Kidney (tissue), 14 donors: ENCODE results near the gene COA1. TPM values are rescaled to one million over a fixed set of nuclear protein-coding genes. Genes with fewer than 3 reads are reported as not detected.

Source experiments
- DNase-seq, 5 donors: peaks; one replicate each; pipeline ENCODE4 v3.0.0-alpha.2; 2013 to 2020
- FAIRE-seq: peaks from 2 replicates; lab custom pipeline; 2012; peaks lifted over from hg19 to GRCh38; lab: Jason Lieb, UNC
- H3K27ac ChIP-seq, 2 donors: one replicate each; pipeline ENCODE4 v1.7.0; 2013; ENCODE audit warnings: low read depth in 2 of 2, low read length in 2 of 2, inconsistent platforms in 1 of 2
- H3K27me3 ChIP-seq: one replicate; pipeline ENCODE4 v1.7.1; 2013; ENCODE audit warnings: low read length, inconsistent platforms; ENCODE audit not compliant: control insufficient read depth, insufficient read depth
- H3K36me3 ChIP-seq, 3 donors: one replicate each; pipeline versions ENCODE4 v1.7.0 to v1.7.1; 2013; ENCODE audit warnings: low read length in 3 of 3, control low read depth in 1 of 3, inconsistent platforms in 1 of 3; ENCODE audit not compliant: insufficient read depth in 3 of 3, control insufficient read depth in 2 of 3
- H3K4me1 ChIP-seq, 3 donors: one replicate each; pipeline versions ENCODE4 v1.7.0 to v1.7.1; 2013; ENCODE audit warnings: low read length in 3 of 3, inconsistent platforms in 1 of 3, low read depth in 1 of 3; ENCODE audit not compliant: control insufficient read depth in 2 of 3, insufficient read depth in 2 of 3
- H3K4me3 ChIP-seq, 3 donors: one replicate each; pipeline versions ENCODE4 v1.7.0 to v1.8.1; 2013; ENCODE audit warnings: low read length in 3 of 3, control low read depth in 1 of 3, inconsistent platforms in 1 of 3
- H3K9ac ChIP-seq, 3 donors: one replicate each; pipeline versions ENCODE4 v1.7.0 to v1.7.1; 2013; ENCODE audit warnings: low read length in 3 of 3, control low read depth in 1 of 3, inconsistent platforms in 1 of 3
- H3K9me3 ChIP-seq, 3 donors: one replicate each; pipeline versions ENCODE4 v1.7.0 to v1.7.1; 2013; ENCODE audit warnings: low read length in 3 of 3, control low read depth in 1 of 3, inconsistent platforms in 1 of 3; ENCODE audit not compliant: control insufficient read depth in 2 of 3, insufficient read depth in 1 of 3
- CTCF ChIP-seq: IDR thresholded peaks from 3 replicates; pipeline ENCODE4 v1.5.1; 2012; ENCODE audit warnings: mild to moderate bottlenecking, moderate library complexity, borderline replicate concordance; ENCODE audit not compliant: insufficient read depth; ENCODE audit errors: extremely low read depth
- intact Hi-C: fragments of 100-400 bp; cut with DNase I; formaldehyde crosslinking; loops from one replicate; pipeline ENCODE4 v1.11.1; 2022
- polyA plus RNA-seq: library from polyadenylated mRNA; stranded (reverse); fragments of 350-450 nt; fragmentation: Illumina TruSeq; extraction: RNeasy Lipid Tissue Mini Kit (QIAGEN cat#74804); gene quantifications from one replicate; pipeline ENCODE4 v1.2.3, GENCODE V29; 2014; ENCODE audit warnings: low read depth, low replicate concordance; ENCODE audit not compliant: insufficient read depth
- total RNA-seq: library from RNA; stranded (reverse); fragmentation: NEBNext Ultra II Directional; extraction: Animal tissue kit (Norgen Biotek cat#: 25700); gene quantifications from one replicate; pipeline ENCODE4 v1.2.1, GENCODE V29; 2021
- donor health status: control.
- donor health status: control.
- donor health status: control.
- donor health status: control.
- donor health status: control.
- donor health status: DM: yes; HTN: yes; CAD: no.
- donor health status: Normal renal cell carcinoma (clear cell type).

Gene COA1
- total and polyA plus RNA-seq, 2 donors from 2014 or later, result 49.6 to 58.9 TPM

- Histone ChIP-seq H3K27me3 (no peaks in the 10 kb centered on the region), H3K27ac (no peak overlapping the region), H3K4me3 (no peak overlapping the region), H3K9me3 (no peaks in the 10 kb centered on the region), H3K36me3 (peaks cover 0 to 4% (median 3%) of the 10 kb centered on the region in 3 donors), H3K4me1 (peaks cover 0 to 2% (median 0%) of the 10 kb centered on the region in 3 donors), H3K9ac (no peak overlapping the region)
- DNase-seq, result no peak
- intact Hi-C loops, result no loop called here
- FAIRE-seq, result no peak
- TF ChIP-seq CTCF, result no peak
Measured at GRCh38 chr7:43612128-43612527, 117.2 kb downstream of the COA1 start.

GRCh38 chr7:43609097-43609496 lies 120.2 kb downstream of the COA1 start:
- Histone ChIP-seq H3K9me3 (no peaks in the 10 kb centered on the region), H3K27ac (no peak overlapping the region), H3K9ac (no peak overlapping the region), H3K36me3 (peaks cover 0 to 4% (median 0%) of the 10 kb centered on the region in 3 donors), H3K4me1 (peaks cover 0 to 4% (median 0%) of the 10 kb centered on the region in 3 donors), H3K4me3 (no peak overlapping the region), H3K27me3 (no peaks in the 10 kb centered on the region)
- no peak for TF ChIP-seq CTCF
- DNase-seq, result no peak
- intact Hi-C loops, result no loop called here
- no peak for FAIRE-seq

GRCh38 chr7:43604251-43604650 lies 125.1 kb downstream of the COA1 start:
- no peak for FAIRE-seq
- no peak for TF ChIP-seq CTCF

GRCh38 chr7:43602256-43602655 lies 127.1 kb downstream of the COA1 start:
- Histone ChIP-seq H3K36me3 (peaks cover 0 to 5% (median 0%) of the 10 kb centered on the region in 3 donors), H3K9me3 (no peaks in the 10 kb centered on the region), H3K4me1 (peaks cover 0 to 4% (median 0%) of the 10 kb centered on the region in 3 donors), H3K9ac (no peak overlapping the region), H3K4me3 (no peak overlapping the region), H3K27me3 (no peaks in the 10 kb centered on the region), H3K27ac (no peak overlapping the region)
- intact Hi-C loops, result no loop called here
- TF ChIP-seq CTCF, result no peak
- DNase-seq (no peak), FAIRE-seq (no peak)

More at GRCh38 chr7:43604251-43604650, 125.1 kb downstream of the COA1 start:
- no peak for DNase-seq
- Histone ChIP-seq H3K36me3 (peaks cover 0 to 5% (median 0%) of the 10 kb centered on the region in 3 donors), H3K9me3 (no peaks in the 10 kb centered on the region), H3K4me3 (no peak overlapping the region), H3K4me1 (peaks cover 0 to 4% (median 0%) of the 10 kb centered on the region in 3 donors), H3K27ac (no peak overlapping the region), H3K27me3 (no peaks in the 10 kb centered on the region), H3K9ac (no peak overlapping the region)
- intact Hi-C loops, result no loop called here
